ENCODE data around the gene GPR55. TPM values are rescaled to one million over a fixed set of nuclear protein-coding genes. Genes with fewer than 3 reads are reported as not detected.

GPR55 gene
- total RNA-seq, 1 donor from 2014 or later: not detected

- ATAC-seq (ENCODE audit: poor library complexity) (peak; percentile 29), DNase-seq (no peak)
- intact Hi-C loops (cut with DNase I): no loop called here
Measured at GRCh38 chr2:230908092-230908594, 16.9 kb downstream of the GPR55 start.

- ATAC-seq (ENCODE audit: poor library complexity): no peak
- intact Hi-C loops (cut with DNase I): no loop called here
- DNase-seq: no peak
Measured at GRCh38 chr2:230907361-230908091, 17.5 kb downstream of the GPR55 start.

GRCh38 chr2:230906471-230907230, 18.4 kb downstream of the GPR55 start:
- no peak for DNase-seq
- ATAC-seq (ENCODE audit: poor library complexity): no peak
- intact Hi-C loops (cut with DNase I): no loop called here

GRCh38 chr2:230905448-230906421, 19.3 kb downstream of the GPR55 start:
- DNase-seq (no peak), ATAC-seq (ENCODE audit: poor library complexity) (no peak)
- intact Hi-C loops (cut with DNase I): no loop called here

GRCh38 chr2:230904856-230905447, 20.1 kb downstream of the GPR55 start:
- no peak for ATAC-seq (ENCODE audit: poor library complexity)
- no peak for DNase-seq
- intact Hi-C loops (cut with DNase I): no loop called here

- DNase-seq: no peak
Measured at GRCh38 chr2:230903231-230904150, 21.6 kb downstream of the GPR55 start.

GRCh38 chr2:230902180-230902899, 22.7 kb downstream of the GPR55 start:
- intact Hi-C loops (cut with DNase I): loop anchor here (2.0 kb wide), 1 partner anchor 84 kb away; no protein-coding TSS in a partner anchor
- peak; percentile 64 for ATAC-seq (ENCODE audit: poor library complexity)
- no peak for DNase-seq

More at GRCh38 chr2:230903231-230904150, 21.6 kb downstream of the GPR55 start:
- intact Hi-C loops (cut with DNase I): loop anchor here (2.0 kb wide), 1 partner anchor 83 kb away; no protein-coding TSS in a partner anchor
- ATAC-seq (ENCODE audit: poor library complexity): no peak

- ATAC-seq (ENCODE audit: poor library complexity): no peak
- intact Hi-C loops (cut with DNase I): no loop called here
- DNase-seq: no peak
Measured at GRCh38 chr2:230901006-230901405, 24.0 kb downstream of the GPR55 start.

GRCh38 chr2:230900336-230900995, 24.6 kb downstream of the GPR55 start:
- intact Hi-C loops (cut with DNase I): no loop called here
- ATAC-seq (ENCODE audit: poor library complexity): no peak
- no peak for DNase-seq

- DNase-seq (no peak), ATAC-seq (ENCODE audit: poor library complexity) (no peak)
- intact Hi-C loops (cut with DNase I): no loop called here
Measured at GRCh38 chr2:230899786-230900185, 25.3 kb downstream of the GPR55 start.

GRCh38 chr2:230899287-230899686, 25.8 kb downstream of the GPR55 start:
- no peak for DNase-seq
- intact Hi-C loops (cut with DNase I): no loop called here
- ATAC-seq (ENCODE audit: poor library complexity): no peak

- intact Hi-C loops (cut with DNase I): no loop called here
- DNase-seq: no peak
Measured at GRCh38 chr2:230898713-230899091, 26.3 kb downstream of the GPR55 start.

GRCh38 chr2:230898016-230898712, 26.9 kb downstream of the GPR55 start:
- ATAC-seq (ENCODE audit: poor library complexity): no peak
- intact Hi-C loops (cut with DNase I): no loop called here

More at GRCh38 chr2:230898713-230899091, 26.3 kb downstream of the GPR55 start:
- no peak for ATAC-seq (ENCODE audit: poor library complexity)

GRCh38 chr2:230896346-230897115, 28.5 kb downstream of the GPR55 start:
- no peak for DNase-seq
- ATAC-seq (ENCODE audit: poor library complexity): no peak
- intact Hi-C loops (cut with DNase I): no loop called here

More at GRCh38 chr2:230898016-230898712, 26.9 kb downstream of the GPR55 start:
- DNase-seq: no peak
